Left kidney (tissue), 2 donors: ENCODE data around the gene LRRC61. TPM values are rescaled to one million over a fixed set of nuclear protein-coding genes. Genes with fewer than 3 reads are reported as not detected.

Experiments
- DNase-seq: peaks from one replicate; pipeline ENCODE4 v3.0.0-alpha.2; 2013
- polyA plus RNA-seq: library from polyadenylated mRNA; unstranded; fragments of 120-200 nt; gene quantifications from one replicate; pipeline ENCODE4 v1.2.1, GENCODE V29; 2013; ENCODE audit not compliant: insufficient read length

Gene LRRC61
- polyA plus RNA-seq, 1 donor = 20.0 TPM

DNA sequence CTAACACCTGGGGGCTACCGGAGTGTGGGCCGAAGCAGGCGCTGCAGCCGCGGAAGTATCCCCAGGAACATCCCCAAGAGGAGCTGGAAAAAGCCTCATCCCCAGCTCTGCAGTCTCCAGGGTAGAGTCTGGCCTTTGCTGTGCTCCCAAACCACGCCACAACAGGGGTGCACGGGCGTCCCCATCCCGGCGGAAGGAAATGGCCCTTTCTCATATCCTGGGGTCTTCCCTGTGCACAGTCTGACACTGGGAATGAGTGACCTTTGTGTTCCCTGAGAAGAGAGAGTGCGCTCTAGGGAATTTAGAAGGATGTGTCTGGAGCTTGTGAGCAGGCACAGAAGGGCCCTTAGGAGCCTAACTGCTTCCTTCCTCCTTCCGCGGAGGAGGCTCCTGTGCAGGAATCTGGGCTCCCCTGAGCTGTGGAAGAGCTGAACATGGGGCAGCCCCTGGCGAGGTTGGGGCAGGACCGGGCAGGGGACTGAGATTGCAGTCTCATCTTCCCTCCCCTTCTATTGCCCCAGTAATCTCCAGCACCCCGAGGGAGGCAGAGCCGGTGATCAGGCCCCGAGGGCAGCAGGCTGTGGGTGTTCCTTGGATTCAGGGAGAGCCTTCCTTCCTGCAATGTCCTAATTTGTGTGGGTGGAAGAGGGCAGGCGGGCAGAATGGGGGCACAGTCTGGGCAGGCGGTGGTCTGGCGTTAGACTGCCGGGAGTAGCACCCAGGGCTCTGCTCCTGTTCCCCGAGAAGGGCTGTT lies 46.8 kb downstream of the LRRC61 start:
- DNase-seq = no peak

DNA sequence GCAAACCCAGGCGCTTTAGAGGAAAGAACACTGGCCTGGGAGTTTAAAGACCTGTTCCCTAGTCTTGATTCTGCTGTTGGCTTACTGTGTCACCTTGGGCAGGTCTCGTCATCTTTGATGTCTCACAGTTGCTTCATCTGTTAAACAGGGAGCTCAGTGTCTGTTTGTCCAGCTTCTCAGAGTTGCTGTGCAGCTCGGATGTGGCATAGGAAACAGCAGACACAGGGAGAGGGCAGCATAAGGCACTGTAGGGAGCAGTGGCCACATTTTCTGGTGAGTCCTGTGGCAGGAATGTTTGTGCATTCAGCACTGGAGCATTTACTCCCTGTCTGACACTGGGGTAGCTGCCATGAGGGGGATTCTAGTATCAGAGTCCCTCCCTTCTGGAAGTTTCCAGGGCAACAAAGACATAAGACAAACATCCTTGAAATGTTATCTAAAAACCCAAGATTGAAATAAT lies 47.5 kb downstream of the LRRC61 start:
- no peak for DNase-seq

DNA sequence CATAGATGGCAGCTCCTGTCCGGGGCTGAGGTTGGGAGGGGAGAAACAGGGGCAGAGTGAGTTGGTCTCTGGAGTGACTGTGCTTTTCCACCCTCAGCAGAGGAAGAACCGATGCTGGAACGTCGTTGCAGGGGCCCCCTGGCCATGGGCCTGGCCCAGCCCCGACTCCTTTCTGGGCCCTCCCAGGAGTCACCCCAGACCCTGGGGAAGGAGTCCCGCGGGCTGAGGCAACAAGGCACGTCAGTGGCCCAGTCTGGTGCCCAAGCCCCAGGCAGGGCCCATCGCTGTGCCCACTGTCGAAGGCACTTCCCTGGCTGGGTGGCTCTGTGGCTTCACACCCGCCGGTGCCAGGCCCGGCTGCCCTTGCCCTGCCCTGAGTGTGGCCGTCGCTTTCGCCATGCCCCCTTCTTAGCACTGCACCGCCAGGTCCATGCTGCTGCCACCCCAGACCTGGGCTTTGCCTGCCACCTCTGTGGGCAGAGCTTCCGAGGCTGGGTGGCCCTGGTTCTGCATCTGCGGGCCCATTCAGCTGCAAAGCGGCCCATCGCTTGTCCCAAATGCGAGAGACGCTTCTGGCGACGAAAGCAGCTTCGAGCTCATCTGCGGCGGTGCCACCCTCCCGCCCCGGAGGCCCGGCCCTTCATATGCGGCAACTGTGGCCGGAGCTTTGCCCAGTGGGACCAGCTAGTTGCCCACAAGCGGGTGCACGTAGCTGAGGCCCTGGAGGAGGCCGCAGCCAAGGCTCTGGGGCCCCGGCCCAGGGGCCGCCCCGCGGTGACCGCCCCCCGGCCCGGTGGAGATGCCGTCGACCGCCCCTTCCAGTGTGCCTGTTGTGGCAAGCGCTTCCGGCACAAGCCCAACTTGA lies 48.2 kb downstream of the LRRC61 start:
- no peak for DNase-seq

DNA sequence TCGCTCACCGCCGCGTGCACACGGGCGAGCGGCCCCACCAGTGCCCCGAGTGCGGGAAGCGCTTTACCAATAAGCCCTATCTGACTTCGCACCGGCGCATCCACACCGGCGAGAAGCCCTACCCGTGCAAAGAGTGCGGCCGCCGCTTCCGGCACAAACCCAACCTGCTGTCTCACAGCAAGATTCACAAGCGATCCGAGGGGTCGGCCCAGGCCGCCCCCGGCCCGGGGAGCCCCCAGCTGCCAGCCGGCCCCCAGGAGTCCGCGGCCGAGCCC lies 48.8 kb downstream of the LRRC61 start:
- no peak for DNase-seq

DNA sequence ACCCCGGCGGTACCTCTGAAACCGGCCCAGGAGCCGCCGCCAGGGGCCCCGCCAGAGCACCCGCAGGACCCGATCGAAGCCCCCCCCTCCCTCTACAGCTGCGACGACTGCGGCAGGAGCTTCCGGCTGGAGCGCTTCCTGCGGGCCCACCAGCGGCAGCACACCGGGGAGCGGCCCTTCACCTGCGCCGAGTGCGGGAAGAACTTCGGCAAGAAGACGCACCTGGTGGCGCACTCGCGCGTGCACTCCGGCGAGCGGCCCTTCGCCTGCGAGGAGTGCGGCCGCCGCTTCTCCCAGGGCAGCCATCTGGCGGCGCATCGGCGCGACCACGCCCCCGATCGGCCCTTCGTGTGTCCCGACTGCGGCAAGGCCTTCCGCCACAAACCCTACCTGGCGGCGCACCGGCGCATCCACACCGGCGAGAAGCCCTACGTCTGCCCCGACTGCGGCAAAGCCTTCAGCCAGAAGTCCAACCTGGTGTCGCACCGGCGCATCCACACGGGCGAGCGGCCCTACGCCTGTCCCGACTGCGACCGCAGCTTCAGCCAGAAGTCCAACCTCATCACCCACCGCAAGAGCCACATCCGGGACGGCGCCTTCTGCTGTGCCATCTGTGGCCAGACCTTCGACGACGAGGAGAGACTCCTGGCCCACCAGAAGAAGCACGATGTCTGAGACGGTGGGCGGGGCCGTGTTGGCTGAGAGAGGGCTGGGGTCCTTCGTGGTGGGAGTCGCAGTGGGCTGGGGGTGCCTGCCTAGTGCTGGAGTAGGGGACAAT lies 49.3 kb downstream of the LRRC61 start:
- no peak for DNase-seq

DNA sequence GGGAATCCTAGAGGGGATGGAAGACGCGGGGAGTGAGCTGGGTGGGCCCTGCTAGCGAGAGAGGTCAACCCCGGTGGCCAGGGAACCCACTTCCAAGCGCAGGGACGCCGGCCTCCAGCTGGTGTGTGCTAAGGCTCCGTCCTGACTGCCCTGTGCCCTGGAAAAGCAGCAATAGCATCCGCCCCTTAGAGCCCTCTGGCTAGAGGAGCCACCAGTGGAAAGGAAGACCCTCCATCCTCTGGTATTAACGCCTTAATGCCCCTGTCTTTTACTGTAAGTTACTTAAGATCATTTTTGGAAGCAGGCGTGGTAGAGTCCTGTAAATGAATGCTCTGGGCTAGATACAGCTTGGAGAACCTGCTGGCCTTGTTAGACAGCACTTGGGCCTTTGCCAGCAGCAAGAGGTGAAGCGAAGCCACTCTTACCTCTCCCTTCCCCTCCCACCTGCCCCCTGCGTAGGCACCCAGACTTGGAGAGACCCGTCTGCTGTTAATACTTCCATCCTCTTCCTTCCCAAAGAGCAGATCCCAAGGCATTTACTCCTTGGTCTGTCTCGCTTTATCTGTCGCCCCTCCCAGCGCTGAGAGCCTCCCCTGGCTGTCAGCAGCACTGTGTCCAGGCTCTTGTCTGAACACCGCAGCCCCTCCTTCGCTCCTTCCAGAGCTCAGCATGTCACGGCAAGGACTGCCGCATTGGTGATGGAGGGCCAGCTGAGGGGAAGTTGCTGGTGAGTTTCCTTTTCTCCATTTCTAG lies 50.1 kb downstream of the LRRC61 start:
- DNase-seq = no peak

DNA sequence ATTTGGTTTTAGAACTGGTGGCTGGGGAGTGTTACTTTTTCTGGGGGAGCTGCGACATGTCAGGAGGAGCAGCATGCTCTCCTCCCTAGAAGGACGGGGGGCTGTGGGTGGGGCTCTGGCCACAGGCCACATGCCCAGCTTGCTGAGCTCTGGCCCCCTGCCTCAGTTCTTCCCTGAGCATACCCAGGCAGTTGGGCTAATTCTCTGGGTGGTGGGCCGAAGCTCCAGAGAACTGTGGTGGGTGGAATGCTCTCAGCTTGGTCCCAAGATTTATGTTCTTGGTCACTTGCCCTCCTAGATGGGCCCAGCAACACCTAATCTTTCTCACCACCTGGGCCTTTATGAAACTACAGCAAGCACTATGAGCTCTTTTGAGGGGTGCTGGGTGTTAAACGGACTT lies 50.9 kb downstream of the LRRC61 start:
- no peak for DNase-seq

DNA sequence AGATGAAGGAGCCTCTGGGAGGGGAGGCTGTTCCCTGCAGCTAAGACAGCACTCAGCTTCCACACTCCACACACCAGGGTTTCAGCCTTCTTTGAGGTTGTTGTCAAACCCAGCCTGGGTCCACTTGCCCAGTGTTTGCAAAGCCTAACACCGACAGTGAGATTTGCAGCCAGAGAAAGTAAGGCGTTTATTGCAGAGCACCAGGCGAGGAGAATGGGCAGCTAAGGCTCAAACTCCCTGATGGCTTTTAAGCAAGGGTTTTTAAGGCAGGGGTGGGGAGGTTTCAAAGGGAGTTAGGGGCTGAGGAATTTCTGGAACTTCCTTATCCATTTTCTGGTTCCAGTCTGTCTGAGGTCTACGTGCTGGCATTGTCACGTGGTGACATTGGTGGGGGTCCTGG lies 51.3 kb downstream of the LRRC61 start:
- no peak for DNase-seq

DNA sequence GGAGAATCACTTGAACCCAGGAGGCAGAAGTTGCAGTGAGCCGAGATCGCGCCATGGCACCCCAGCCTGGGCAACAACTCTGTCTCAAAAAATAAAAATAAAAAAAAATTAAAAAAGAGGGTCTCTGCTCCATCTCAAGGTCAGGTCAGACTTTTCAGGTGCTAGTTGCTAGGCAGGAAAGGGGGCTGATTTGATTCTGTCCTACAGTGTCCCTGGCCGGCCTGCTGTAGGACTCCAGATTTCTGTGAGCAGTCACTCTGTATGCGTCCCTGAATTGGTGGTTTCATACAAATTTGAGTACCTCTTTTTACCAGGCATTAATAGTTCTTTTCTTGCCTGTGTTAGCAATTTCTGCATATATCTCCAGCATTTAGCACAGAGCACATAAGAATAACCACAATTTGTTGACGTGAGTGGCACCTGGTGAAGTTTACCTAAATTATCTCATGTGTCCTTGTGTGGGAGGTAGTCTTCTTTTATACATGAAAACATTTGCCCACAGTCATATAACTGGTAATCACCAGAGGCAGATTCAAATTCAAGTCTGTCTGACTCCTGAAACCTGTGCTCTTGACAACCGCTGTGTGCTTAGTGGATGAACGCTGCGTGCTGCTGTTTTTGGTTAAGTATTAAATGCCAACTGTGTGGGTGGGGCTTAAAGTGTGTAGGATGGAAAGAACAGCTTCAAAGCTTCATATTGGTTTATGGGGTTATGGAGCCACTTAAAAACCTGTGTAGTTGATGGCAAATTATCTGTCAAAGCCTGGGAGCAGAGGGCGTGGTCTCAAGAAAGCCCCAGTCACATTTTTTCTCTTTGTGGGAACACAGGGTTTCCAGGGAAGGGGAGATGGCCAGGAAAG lies 52.7 kb downstream of the LRRC61 start:
- no peak for DNase-seq

DNA sequence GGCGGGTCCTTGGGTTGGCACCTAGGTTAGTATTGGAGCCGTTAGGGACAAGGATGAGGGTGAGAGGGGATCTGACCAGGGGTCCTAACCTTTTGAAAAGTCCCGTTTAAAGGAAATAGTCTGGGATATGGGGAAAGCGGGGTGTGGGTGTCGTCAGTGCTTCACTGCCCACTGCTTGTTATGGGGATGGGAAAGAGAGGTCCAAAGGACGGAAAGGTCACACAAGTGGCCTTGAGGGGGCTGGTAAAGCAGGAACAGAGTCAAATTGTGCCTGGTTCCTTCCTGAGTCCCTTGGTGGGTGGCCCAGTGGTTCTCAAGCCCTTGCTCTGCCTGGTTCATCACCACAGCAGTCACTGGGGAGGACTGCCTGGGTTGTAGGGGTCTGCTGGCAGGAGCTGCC lies 53.4 kb downstream of the LRRC61 start:
- DNase-seq = no peak

DNA sequence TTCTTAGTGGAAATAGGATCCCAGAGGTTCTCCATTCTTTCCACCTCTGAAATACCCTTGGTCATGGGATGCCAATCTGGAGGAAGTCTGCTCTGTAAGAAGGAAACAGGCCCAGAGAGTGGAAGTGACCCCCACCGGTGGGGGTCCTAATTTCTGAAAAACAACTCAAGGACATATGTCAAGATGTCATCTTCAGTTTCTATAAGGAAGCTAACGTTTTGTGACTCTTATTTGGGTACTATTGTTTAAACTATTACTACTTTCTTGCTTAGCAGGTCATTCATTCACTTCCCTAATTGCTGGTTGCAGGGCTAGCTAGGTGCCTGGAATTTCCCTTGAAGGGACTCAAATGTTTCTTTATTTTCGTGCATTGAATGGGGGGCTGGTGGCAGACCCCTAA lies 54.0 kb downstream of the LRRC61 start:
- DNase-seq = no peak

DNA sequence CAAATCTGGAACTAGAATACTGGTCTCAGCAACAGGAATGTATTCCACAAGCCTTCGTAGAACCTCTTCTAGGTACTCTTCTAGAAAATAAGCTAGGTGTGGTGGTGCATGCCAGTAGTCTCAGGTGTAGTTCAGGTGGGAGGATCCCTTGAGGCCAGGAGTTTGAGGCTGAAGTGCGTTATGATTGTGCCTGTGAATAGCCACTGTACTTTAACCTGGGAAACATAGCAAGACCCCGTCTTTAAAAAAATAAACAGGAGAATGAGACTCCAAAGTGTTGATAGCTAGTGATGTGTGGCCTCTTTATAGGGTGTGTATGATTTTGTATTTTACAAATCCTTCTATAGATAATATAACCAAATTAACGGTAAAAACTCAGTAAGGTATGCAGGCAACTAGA lies 54.5 kb downstream of the LRRC61 start:
- no peak for DNase-seq

DNA sequence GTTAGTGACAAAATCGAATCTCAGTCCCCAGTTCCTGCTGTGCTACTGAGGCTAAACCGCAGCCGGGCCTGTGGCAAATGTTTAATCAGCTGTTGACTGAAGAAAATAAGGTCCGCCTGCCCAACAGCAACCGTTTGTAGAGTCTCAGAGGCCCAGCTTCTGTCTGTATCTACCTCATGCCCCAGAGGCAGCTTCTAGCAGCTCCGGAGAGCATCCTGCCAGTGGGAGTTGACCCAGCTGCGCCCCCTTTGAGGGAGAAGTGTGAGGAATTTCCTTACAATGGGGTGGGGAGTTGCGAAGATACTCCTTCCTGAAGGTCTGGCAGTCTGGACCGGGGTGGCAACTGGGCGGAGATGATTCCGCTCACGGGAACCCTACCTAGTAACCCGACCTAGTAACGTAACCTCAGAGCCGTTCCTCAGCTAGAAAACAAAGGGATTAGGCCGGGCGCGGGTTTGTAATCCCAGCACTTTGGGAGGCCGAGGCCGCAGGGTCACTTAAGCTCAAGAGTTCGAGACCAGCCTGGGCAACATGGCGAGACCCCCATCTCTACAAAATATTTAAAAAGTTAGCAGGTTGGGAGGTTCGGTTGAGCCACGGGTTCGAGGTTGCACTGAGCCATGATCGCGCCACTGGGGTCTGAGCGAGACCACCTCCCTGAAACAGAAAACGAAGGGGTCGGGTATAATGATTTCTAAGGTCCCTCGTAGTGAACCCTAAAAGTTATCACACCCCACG lies 55.1 kb downstream of the LRRC61 start:
- peak; percentile 69 for DNase-seq

DNA sequence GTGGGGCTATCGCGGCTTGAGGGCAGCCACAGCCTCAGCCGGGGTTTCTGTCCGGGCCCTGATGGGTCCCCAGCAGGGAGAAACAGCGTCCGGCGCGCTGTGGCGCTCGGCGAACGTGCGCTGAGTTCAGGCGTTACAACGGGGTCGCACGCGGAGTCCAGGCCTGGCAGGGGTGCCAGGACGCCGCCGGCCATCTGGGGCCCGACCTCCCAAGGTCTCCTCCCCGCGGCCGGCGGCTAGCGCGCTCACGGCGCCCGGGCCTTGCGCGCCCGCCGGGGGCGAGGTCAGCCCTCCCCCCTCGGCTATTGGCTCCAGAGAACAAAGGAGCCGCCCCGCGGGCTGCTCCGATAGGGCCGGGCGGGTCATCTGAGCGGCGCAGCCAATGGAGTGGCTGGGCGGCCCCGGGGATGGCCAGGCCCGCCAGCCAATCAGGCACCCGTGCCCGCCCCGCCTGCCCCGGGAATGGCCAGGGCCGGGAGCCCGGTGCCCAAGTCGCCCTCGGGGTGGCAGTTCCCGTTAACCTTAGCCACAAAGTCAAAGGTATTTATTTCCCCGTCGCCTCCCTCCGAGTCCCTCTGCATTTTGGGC lies 55.8 kb downstream of the LRRC61 start, which contains the start of gene ZNF775:
Gene ZNF775, plus strand, starts transcription at position 478 of the 588 bp plus-strand sequence. CDS start 9,141 bp downstream, outside the sequence.
- DNase-seq = peak; percentile 93

DNA sequence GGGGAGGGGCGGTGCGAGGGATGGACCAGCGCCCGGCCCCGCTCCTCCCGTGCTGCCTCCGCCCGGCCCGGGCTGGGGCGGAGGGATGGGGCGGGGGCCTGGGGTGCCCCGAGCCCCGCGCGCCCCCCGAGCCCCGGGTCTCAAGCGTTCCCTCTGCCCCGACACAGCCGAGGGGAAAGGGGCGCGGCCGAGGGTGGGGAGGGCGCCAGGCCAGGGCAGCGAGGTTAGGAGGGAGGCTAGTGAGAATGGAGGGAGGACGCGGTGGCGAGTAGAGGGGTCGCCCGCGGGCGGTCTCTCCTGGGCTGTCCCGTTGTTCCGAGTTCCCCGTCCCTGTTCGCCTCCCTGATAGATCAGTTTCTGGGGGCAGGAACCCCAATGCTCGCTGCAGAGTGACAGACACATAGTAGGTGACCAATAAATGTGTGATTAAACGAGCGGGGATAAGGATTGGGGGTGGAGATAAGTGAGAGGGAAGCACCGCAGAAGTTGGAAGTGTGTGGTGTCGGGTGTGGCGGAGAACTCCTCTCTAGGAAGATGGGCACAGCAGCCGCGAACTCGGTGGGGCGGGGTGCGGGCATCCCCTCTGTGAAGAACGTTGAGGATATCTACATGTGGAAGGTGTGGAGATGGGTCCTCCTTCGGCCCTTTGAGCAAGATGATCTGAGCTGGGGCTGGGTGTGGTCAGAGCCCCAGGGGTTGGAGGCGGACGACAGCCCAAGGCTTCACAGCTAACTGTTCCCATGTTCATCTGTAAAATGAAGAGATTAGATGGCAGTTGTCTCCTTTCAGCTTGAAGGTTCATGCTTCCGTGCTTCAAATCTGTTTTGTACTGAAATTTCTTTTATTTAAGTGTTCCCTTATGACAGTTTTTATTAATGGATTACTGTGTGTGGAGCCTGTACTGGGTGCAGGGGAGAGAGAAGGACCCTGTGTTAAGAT lies 56.6 kb downstream of the LRRC61 start:
- no peak for DNase-seq

DNA sequence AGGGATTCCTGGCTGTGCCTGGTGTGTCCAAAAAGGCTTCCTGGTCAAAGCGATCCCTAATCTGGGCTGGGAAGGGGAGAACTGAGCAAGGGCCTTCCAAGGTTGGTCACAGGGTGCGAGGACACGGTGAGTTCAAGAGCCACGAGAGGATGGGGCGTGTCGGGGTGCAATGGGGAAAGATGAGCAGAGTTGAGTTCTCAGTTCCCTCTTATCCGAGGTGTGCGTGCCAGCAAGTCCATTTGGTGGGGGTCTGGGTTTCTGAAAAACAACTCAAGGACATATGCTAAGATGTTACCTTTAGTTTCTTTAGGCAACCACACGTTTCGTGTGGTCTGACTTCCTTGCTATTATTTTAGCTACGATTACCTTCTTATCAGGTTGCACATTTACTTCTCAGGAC lies 57.3 kb downstream of the LRRC61 start:
- no peak for DNase-seq

DNA sequence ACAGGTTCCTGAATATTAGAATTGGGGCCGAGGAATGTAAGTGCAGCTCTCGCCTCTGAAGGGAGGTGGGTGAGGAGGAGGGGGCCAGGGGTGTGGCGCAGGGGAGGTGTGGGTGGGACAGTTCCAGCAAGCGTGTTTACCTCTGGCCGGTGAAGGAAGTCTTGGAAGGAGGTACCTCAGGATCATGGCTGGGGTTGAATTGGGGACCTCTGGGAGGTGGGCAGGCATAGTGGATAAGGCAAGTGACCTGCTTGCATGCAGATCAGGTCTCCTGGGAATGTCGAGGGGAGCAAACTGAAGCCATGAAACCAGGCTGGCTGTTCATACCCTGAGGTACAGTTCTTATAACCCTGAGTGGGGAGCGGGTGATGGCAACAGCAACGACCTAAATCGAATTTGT lies 57.9 kb downstream of the LRRC61 start:
- DNase-seq = no peak

DNA sequence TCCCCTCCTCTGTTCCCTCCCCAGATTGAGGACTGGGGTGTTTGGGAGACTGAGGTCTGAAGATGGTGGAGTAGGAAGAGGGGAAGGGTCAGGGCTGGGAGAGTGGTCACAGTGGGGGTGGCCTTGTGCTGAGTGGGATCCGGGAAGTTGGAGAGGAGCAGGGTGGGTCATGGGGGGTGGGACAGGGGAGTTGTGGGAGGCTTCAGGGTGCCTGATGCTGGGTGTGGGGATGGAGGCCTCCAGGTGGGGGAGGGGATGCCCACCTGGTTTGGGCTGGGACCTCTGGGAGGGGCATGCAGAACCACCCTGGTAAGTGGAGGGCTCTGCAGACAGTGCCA lies 58.6 kb downstream of the LRRC61 start:
- no peak for DNase-seq
